IPS-NIHi11 (cell line): ENCODE data around the gene CHRNE.
"Not testable (repeated sequence)": the region's sequence is repeated elsewhere in the genome, so short reads cannot be mapped to it uniquely, and the experiment has no call there.

Experiments
- DNase-seq: peaks from one replicate; pipeline ENCODE4 v3.0.0; 2012; ENCODE audit warnings: mixed read lengths, low spot score

Gene CHRNE

GRCh38 chr17:4887581-4887980, 15.3 kb downstream of the CHRNE start:
- DNase-seq = no peak

- DNase-seq = no peak
Observed at GRCh38 chr17:4886830-4887229, 16.1 kb downstream of the CHRNE start.

- no peak for DNase-seq
Observed at GRCh38 chr17:4884489-4884888, 18.4 kb downstream of the CHRNE start.

GRCh38 chr17:4881761-4882555, 20.9 kb downstream of the CHRNE start:
- peak; percentile 85 for DNase-seq

GRCh38 chr17:4880857-4881256, 22.0 kb downstream of the CHRNE start:
- no peak for DNase-seq

DNA sequence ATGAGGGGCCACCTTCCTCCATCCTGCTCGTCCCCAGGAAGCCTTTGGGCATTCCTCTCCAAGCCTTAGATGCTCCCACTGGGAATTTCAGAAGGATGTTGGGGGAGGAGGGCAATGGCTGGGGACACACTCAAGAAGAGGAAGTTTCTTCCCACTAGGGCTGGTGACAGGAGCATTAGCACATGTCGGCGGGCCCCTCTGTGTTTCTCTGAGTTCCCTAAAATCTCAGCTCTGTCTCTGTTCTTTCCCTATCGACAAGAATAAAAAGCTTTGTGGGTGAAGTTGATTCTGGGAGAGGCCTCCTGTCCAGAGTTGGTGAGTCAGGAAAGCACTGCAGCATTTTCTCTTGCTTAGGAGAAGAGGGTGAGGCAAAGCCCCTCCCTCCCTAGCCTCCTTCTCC, 23.3 kb downstream of the CHRNE start:
- no peak for DNase-seq

GRCh38 chr17:4877089-4877488, 25.8 kb downstream of the CHRNE start:
- DNase-seq = no peak

GRCh38 chr17:4872786-4873185, 30.1 kb downstream of the CHRNE start:
- DNase-seq = no peak

DNA sequence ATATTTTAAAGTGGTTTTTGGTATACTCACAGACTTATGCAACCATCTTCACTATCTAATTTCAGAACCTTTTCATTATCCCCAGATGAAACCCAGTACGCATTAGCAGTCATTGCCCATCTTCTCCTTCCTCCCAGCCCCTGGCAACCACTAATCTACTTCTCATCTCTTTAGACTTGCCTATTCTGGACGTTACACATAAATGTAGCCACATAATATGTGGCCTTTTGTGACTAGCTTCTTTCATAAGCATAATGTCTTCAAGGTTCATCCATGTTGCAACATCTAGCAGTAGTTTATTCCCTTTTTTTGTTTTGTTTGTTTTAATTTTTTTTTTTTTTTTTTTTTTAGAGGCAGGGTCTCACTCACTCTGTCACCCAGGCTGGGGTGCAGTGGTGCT, 32.0 kb downstream of the CHRNE start:
- DNase-seq = no peak

GRCh38 chr17:4869058-4869998, 33.6 kb downstream of the CHRNE start:
- DNase-seq = not testable (repeated sequence)

GRCh38 chr17:4867535-4867934, 35.4 kb downstream of the CHRNE start:
- DNase-seq = not testable (repeated sequence)

DNA sequence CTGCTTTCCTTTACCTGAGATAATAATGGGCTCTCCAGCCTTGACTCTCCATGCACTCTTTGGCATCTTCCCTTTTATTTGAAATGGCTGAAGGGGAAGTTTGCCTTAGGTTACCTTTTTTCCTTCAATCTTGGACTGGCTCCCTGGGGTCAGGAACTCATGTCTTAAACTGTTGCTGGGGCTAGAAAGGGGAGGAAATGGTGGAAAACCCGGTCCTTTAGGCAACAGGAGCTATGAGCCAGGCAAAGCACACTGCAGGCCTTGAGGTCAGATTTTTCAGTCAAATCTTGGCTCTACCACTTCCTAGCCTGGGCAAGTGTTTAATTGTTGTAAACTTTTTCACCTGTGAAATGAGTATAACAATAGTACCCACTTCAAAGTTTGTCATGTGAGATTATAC, 39.6 kb downstream of the CHRNE start:
- no peak for DNase-seq

GRCh38 chr17:4862720-4863119, 40.2 kb downstream of the CHRNE start:
- no peak for DNase-seq

GRCh38 chr17:4861052-4861451, 41.8 kb downstream of the CHRNE start:
- no peak for DNase-seq

DNA sequence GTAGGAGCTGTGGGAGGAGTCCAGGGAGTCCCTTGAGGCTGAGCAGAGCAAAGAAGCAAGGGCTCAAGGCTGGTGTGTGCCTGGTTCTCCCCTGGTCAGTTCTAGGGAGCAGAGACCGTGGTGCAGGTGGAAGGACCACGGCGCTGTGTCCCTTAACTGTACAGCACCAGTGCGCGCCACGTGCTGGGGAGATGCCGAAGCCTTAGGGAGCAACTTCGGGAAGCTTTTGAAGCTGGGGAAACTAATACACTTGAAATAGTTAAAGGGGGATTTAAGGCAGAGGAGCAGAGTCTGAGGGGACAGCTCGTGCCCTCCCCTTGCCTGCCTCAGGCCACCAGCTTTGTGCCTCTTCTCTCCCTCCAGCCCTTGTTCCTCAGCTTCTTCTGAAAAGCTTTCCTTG, 42.2 kb downstream of the CHRNE start:
- DNase-seq = no peak

GRCh38 chr17:4859816-4860625, 42.9 kb downstream of the CHRNE start:
- DNase-seq = no peak

- peak; percentile 45 for DNase-seq
Observed at GRCh38 chr17:4858882-4859260, 44.0 kb downstream of the CHRNE start.

DNA sequence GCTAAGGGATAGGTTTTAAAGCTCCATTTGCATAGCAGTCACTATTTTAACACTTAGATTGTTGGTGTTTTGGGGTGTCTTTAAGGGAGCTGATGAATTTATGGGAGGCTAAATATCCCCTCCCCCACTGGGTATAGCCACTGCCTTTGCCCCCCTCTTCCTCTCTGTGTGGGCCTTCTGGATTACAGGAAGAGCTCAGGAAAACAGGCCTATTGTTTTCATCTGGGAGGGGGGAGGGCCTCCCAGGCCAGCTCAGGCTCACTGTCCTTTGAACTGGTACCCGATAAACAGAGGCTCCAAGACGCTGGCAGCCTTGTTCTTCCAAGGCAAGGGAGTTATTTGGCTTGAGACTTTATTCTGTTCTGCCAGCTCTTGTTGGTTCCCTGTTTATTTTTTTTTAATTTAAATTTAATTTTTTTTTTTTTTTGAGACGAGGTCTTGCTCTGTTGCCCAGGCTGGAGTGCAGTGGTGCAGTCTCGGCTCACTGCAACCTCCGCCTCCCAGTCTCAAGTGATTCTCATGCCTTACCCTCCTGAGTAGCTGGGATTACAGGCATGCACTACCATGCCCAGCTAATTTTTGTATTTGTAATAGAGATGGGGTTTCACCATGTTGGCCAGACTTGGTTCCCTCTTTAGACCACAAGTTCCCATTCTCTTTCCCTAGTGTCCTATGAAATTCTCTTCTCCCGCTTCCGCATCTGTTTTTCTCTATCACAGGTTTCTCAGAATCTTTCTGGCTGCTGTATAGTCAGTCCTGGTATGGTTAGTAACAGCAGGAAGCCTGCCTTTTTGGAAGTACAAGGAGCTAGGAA, 44.6 kb downstream of the CHRNE start:
- peak; percentile 82 for DNase-seq

DNA sequence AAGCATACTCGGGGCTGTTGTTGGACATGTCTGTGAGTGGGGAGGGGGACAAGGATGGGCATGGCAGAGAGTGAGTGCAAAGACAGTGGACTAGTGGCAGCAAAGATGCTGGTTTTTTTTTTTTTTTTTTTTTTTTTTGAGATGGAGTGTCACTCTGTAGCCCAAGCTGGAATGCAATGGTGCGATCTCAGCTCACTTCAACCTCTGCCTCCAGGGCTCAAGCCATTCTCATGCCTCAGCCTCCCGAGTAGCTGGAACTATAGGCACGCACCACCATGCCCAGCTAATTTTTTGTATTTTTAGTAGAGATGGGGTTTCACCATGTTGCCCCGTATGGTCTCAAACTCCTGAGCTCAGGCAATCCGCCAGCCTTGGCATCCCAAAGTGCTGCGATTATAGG, 45.6 kb downstream of the CHRNE start:
- DNase-seq = not testable (repeated sequence)

- no peak for DNase-seq
Observed at GRCh38 chr17:4856937-4857314, 46.0 kb downstream of the CHRNE start.

- DNase-seq = no peak
Observed at GRCh38 chr17:4856271-4856936, 46.5 kb downstream of the CHRNE start.
